Measurements from ENCODE around the gene LONP2. TPM values are rescaled to one million over a fixed set of nuclear protein-coding genes. Genes with fewer than 3 reads are reported as not detected.

Gene LONP2
- total and polyA plus RNA-seq, 2 of the 13 experiments (the other 11 are each of a cell fraction or from before 2014, with no cell fraction given) = 39.2 to 63.3 TPM

DNA sequence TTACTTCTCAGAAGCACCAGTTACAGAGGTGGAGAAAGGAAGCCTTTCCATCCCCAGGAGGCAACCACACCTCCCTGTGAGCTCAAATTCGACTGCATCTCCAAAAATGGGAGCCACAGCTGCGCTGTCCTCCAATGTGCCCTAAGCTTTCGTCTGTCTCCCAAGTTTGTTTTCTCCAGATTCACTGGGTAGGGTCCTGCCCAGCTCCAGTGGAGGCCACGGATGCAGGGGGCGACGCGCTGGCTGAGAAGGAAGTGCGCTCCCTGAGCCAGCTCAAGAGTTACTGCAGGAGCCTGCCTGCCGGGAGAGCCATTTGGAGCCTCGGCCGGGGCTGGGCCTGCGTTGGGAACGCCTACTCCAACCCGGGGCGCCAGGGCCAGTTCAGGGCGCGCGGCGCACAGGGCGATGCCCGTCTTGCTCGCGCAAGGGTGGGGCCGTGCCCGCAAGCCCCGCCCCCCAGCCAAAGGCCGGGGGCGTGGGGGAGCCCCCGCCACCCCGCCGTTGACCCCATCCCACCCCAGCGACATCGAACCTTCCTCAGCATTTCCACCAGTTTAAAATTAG is 121.6 kb downstream of the LONP2 start (continued):
- TF ChIP-seq, protein P1, sequence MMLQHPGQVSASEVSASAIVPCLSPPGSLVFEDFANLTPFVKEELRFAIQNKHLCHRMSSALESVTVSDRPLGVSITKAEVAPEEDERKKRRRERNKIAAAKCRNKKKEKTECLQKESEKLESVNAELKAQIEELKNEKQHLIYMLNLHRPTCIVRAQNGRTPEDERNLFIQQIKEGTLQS (CRISPR knock-in tag; IDR thresholded peaks at IDR 0.05) = no peak
- TF ChIP-seq ARNT (IDR thresholded peaks at IDR 0.05) (no peak), POLR2G (IDR thresholded peaks at IDR 0.05; ENCODE audit: low read depth, low read length) (peak; percentile 88), ZSCAN29 (CRISPR knock-in tag; conservative IDR thresholded peaks at IDR 0.05) (peak; percentile 43; the same call in 1 of the 2 replicates), SRF (IDR thresholded peaks at IDR 0.05; ENCODE audit: low read depth, low read length) (no peak), CHD4 (IDR thresholded peaks at IDR 0.05; ENCODE audit: borderline replicate concordance, low read length) (no peak), RFXANK (CRISPR knock-in tag; IDR thresholded peaks at IDR 0.05) (no peak), HOXA7 (CRISPR knock-in tag; IDR thresholded peaks at IDR 0.05) (no peak), RFX5 (IDR thresholded peaks at IDR 0.05; ENCODE audit: low read depth, low read length) (no peak), NFYC (CRISPR knock-in tag; IDR thresholded peaks at IDR 0.05) (no peak), IKZF1 (IDR thresholded peaks at IDR 0.05) (no peak), ZNF619 (CRISPR knock-in tag; IDR thresholded peaks at IDR 0.05) (no peak; the same call in 1 of the 2 replicates), REXO4 (CRISPR knock-in tag; IDR thresholded peaks at IDR 0.05; ENCODE audit: borderline replicate concordance) (no peak), ZNF160 (CRISPR knock-in tag; IDR thresholded peaks at IDR 0.05) (no peak; the same call in 1 of the 2 replicates), ZZZ3 (CRISPR knock-in tag; IDR thresholded peaks at IDR 0.05; ENCODE audit: borderline replicate concordance) (no peak), MBD4 (IDR thresholded peaks at IDR 0.05; ENCODE audit: borderline replicate concordance, low read length) (no peak)
- TF ChIP-seq, protein P2, sequence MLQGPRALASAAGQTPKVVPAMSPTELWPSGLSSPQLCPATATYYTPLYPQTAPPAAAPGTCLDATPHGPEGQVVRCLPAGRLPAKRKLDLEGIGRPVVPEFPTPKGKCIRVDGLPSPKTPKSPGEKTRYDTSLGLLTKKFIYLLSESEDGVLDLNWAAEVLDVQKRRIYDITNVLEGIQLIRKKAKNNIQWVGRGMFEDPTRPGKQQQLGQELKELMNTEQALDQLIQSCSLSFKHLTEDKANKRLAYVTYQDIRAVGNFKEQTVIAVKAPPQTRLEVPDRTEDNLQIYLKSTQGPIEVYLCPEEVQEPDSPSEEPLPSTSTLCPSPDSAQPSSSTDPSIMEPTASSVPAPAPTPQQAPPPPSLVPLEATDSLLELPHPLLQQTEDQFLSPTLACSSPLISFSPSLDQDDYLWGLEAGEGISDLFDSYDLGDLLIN (CRISPR knock-in tag; IDR thresholded peaks at IDR 0.05; ENCODE audit: borderline replicate concordance) = no peak
- TF ChIP-seq, protein P3, sequence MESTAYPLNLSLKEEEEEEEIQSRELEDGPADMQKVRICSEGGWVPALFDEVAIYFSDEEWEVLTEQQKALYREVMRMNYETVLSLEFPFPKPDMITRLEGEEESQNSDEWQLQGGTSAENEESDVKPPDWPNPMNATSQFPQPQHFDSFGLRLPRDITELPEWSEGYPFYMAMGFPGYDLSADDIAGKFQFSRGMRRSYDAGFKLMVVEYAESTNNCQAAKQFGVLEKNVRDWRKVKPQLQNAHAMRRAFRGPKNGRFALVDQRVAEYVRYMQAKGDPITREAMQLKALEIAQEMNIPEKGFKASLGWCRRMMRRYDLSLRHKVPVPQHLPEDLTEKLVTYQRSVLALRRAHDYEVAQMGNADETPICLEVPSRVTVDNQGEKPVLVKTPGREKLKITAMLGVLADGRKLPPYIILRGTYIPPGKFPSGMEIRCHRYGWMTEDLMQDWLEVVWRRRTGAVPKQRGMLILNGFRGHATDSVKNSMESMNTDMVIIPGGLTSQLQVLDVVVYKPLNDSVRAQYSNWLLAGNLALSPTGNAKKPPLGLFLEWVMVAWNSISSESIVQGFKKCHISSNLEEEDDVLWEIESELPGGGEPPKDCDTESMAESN (CRISPR knock-in tag; conservative IDR thresholded peaks at IDR 0.05) = no peak; the same call in 1 of the 2 replicates
- TF ChIP-seq, protein P4, sequence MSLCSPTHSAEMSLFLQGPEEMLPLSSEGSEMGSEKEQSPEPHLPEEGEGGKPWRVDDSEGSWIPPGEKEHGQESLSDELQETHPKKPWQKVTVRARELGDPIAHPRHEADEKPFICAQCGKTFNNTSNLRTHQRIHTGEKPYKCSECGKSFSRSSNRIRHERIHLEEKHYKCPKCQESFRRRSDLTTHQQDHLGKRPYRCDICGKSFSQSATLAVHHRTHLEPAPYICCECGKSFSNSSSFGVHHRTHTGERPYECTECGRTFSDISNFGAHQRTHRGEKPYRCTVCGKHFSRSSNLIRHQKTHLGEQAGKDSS (CRISPR knock-in tag; IDR thresholded peaks at IDR 0.05; ENCODE audit: borderline replicate concordance, low read depth) = peak; percentile 86; the same call in 1 of the 2 replicates
- TF ChIP-seq, protein P5, sequence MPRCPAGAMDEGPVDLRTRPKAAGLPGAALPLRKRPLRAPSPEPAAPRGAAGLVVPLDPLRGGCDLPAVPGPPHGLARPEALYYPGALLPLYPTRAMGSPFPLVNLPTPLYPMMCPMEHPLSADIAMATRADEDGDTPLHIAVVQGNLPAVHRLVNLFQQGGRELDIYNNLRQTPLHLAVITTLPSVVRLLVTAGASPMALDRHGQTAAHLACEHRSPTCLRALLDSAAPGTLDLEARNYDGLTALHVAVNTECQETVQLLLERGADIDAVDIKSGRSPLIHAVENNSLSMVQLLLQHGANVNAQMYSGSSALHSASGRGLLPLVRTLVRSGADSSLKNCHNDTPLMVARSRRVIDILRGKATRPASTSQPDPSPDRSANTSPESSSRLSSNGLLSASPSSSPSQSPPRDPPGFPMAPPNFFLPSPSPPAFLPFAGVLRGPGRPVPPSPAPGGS (CRISPR knock-in tag; IDR thresholded peaks at IDR 0.05) = peak; percentile 90
- TF ChIP-seq, protein P6, sequence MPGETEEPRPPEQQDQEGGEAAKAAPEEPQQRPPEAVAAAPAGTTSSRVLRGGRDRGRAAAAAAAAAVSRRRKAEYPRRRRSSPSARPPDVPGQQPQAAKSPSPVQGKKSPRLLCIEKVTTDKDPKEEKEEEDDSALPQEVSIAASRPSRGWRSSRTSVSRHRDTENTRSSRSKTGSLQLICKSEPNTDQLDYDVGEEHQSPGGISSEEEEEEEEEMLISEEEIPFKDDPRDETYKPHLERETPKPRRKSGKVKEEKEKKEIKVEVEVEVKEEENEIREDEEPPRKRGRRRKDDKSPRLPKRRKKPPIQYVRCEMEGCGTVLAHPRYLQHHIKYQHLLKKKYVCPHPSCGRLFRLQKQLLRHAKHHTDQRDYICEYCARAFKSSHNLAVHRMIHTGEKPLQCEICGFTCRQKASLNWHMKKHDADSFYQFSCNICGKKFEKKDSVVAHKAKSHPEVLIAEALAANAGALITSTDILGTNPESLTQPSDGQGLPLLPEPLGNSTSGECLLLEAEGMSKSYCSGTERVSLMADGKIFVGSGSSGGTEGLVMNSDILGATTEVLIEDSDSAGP (CRISPR knock-in tag; IDR thresholded peaks at IDR 0.05; ENCODE audit: borderline replicate concordance) = peak; percentile 74; the same call in 1 of the 2 replicates
